Transverse colon (tissue), 4 donors: ENCODE measurements around the gene F8A3.
"Not testable (repeated sequence)": the region's sequence is repeated elsewhere in the genome, so short reads cannot be mapped to it uniquely, and the experiment has no call there.

Experiments
- EP300 ChIP-seq: sonication (generic); formaldehyde crosslinking; IDR thresholded peaks from one replicate; pipeline ENCODE4 v1.6.1; 2017; ENCODE audit warnings: antibody characterized with exemption, low read depth
- POLR2AphosphoS5 ChIP-seq, 3 donors: sonication (generic); formaldehyde crosslinking; IDR thresholded peaks; one replicate each; pipeline ENCODE4 v1.6.1; 2016; ENCODE audit warnings: antibody characterized with exemption in 3 of 3
- TF ChIP-seq, protein P1 (sequence below), 5 experiments: fragments of 200-600 bp in 3 of 5; fragments of 450-650 bp in 2 of 5; sonication (generic) in 3 of 5; IDR thresholded peaks; 1 replicate in 2 of 5; 2 replicates in 3 of 5; pipeline ENCODE4 v1.5.1; 2016 to 2017; ENCODE audit warnings: antibody characterized with exemption in 5 of 5, inconsistent platforms in 3 of 5, mild to moderate bottlenecking in 2 of 5, moderate library complexity in 1 of 5

- TF ChIP-seq, protein P1, sequence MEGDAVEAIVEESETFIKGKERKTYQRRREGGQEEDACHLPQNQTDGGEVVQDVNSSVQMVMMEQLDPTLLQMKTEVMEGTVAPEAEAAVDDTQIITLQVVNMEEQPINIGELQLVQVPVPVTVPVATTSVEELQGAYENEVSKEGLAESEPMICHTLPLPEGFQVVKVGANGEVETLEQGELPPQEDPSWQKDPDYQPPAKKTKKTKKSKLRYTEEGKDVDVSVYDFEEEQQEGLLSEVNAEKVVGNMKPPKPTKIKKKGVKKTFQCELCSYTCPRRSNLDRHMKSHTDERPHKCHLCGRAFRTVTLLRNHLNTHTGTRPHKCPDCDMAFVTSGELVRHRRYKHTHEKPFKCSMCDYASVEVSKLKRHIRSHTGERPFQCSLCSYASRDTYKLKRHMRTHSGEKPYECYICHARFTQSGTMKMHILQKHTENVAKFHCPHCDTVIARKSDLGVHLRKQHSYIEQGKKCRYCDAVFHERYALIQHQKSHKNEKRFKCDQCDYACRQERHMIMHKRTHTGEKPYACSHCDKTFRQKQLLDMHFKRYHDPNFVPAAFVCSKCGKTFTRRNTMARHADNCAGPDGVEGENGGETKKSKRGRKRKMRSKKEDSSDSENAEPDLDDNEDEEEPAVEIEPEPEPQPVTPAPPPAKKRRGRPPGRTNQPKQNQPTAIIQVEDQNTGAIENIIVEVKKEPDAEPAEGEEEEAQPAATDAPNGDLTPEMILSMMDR (IDR thresholded peaks at IDR 0.05), result not testable (repeated sequence)
- TF ChIP-seq POLR2AphosphoS5 (IDR thresholded peaks at IDR 0.05); EP300: not testable (repeated sequence)
Measured at GRCh38 chrX:155495134-155495533, 36.7 kb upstream of the F8A3 start.
